CD4-positive, alpha-beta T cell treated with Interleukin-4 for 4 hours (primary cell): ENCODE results near the gene ZNF30.
"Not testable (repeated sequence)": the region's sequence is repeated elsewhere in the genome, so short reads cannot be mapped to it uniquely, and the experiment has no call there.

Experiments used
- DNase-seq: peaks from one replicate; pipeline ENCODE4 v3.0.0-alpha.2; 2020

Gene ZNF30

GRCh38 chr19:34926685-34927375 lies at the start of gene ZNF30:
Gene ZNF30, plus strand, starts transcription at chr19:34926903. Its CDS starts 3,045 bp downstream, at chr19:34929948.
- peak; percentile 81 for DNase-seq

GRCh38 chr19:34879563-34879962 lies 47.1 kb upstream of the ZNF30 start:
- no peak for DNase-seq

GRCh38 chr19:34880034-34880433 lies 46.7 kb upstream of the ZNF30 start:
- no peak for DNase-seq

DNA sequence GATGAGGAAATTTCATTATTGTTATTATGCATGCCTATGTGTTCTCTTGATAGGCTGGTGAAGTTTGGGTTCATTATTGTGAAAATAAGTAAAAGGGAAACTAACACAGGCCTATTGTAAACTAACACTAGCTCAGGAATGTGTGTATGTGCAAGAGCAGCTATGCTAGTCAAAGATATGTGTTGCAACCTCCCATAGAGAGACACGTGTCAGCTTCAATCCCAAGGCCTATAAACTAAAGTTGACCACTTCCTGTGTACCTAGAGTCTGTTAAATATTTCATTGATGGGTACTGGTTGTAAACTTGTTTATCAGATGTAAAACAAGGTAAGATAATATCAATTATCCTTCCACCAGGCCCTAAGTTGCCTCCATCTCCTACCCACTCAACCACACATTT lies 44.7 kb upstream of the ZNF30 start:
- DNase-seq = no peak

DNA sequence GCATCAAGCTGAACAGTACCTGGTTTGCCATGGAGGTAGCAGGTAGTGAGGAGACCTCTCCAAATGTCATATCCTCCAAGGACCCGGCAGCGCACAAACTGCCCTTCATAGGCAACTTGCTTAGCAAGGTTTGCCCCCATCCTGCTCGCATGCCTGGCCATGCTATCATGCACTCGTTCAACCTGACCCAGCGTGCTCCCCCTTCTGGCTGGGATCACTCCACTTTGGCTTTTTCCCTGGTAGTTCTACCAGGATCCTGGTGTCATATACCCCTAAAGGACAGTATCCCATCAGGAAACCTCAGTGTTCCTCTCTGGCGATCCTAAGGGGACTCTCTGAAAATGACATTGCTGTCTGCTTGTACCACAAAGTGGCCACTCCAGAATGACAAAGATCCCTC lies 38.6 kb upstream of the ZNF30 start:
- DNase-seq = no peak

DNA sequence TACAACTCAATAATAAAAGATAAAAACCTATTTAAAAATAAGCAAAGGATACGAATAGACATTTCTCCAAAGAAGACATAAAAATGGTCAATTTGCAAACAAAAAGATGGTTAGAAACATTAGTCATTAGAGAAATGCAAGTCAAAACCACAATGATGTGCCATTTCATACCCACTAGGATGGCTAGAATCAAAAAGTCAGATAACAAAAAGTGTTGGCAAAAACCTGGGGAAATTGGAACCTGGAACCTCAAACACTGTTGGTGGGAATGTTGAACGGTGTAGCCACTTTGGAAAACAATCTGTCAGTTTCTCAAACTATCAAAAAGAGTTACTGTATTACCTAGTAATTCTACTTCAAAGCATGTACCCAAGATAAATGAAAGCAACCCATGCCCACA lies 26.5 kb upstream of the ZNF30 start:
- DNase-seq = no peak

DNA sequence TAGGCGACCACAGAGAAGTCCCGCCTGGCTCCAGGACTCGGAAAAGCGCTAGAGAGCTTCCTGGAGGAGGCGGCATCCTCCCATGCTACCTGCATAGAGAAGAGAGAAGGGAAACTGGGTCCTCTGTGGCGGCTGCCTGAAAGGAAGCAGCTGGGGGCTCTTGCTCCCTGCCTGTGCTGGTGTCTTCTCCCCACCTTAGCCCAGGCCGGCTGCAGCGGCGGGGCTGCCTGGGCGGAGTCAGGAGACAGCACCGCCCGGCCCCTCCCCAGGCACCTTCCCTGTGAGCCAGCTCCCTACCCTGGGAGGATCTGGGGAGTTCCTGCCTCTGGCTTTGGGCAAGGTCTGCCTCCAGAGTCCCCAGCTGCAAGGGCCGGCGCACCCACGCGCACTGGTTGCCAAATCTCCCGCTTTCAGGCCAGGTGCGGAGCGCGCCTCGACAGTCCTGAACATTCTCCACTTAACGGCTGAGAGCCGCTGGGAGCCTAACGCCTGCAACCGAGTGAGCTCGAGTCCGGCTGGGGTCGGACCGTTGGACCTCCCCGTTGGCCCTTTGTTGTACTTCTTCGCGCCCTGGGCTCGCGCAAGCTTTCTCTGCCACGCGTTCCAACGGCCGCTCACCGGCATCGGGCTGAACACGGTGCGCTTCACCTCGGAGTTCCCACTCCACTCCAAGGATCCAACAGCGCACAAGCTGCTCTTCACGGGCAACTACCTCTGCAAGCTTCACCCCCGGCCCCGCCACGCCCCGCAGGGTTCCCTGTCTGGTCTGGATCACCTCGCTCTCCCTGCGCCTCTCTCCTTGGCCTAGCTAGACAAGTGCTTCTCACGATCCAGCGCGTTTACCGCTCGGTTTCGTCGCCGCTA lies 21.8 kb upstream of the ZNF30 start:
- no peak for DNase-seq

GRCh38 chr19:34910770-34911169 lies 15.9 kb upstream of the ZNF30 start:
- no peak for DNase-seq

GRCh38 chr19:34917144-34917543 lies 9.6 kb upstream of the ZNF30 start:
- DNase-seq = not testable (repeated sequence)

GRCh38 chr19:34918190-34918589 lies 8.5 kb upstream of the ZNF30 start:
- no peak for DNase-seq

DNA sequence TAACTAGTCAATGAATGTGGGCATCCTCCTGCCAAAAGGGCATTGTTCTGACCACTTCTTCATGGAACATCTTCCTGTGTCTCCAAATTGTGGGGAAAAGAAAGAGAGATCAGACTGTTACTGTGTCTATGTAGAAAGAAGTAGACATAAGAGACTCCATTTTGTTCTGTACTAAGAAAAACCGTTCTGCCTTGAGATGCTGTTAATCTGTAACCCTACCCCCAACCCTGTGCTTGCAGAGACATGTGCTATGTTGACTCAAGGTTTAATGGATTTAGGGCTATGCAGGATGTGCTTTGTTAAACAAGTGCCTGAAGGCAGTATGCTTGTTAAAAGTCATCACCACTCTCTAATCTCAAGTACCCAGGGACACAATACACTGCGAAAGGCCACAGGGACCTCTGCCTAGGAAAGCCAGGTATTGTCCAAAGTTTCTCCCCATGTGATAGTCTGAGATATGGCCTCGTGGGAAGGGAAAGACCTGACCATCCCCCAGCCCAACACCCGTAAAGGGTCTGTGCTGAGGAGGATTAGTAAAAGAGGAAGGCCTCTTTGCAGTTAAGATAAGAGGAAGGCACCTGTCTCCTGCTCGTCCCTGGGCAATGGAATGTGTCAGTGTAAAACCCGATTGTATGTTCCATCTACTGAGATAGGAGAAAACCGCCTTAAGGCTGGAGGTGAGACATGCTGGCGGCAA lies 6.5 kb upstream of the ZNF30 start:
- not testable (repeated sequence) for DNase-seq

DNA sequence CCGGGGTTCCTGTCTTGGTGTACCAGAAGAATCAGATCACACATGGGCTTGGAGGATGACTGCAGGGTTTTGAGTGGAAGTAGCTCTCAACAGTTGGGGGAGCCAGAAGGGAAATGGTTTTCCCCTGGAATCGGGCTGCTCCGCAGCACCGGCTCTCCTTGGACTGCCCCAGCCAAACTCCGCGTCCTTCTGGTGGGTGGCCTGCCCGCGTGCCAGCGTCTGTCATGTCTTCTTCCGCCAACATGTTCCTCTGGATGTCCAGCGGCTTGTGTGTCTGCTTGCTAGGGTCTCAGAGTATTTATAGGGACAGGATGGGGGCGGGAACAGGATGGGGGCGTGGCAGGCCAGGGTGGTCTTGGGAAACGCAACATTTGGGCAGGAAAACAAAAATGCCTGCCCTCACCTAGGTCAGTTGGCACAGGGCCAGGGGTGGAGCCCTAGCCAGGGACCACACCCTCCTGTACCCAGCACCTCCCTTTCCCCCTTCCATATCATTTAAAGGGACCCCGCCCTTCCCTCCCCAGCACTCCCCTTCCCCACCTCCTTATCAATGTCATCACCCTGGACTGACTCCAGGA lies 1.3 kb upstream of the ZNF30 start:
- no peak for DNase-seq

GRCh38 chr19:34926361-34926684 lies 380 bp upstream of the ZNF30 start:
- DNase-seq = no peak

- DNase-seq = no peak
Measured at GRCh38 chr19:34932494-34932893, 5.8 kb downstream of the ZNF30 start.

GRCh38 chr19:34936184-34936583 lies 9.5 kb downstream of the ZNF30 start:
- no peak for DNase-seq

DNA sequence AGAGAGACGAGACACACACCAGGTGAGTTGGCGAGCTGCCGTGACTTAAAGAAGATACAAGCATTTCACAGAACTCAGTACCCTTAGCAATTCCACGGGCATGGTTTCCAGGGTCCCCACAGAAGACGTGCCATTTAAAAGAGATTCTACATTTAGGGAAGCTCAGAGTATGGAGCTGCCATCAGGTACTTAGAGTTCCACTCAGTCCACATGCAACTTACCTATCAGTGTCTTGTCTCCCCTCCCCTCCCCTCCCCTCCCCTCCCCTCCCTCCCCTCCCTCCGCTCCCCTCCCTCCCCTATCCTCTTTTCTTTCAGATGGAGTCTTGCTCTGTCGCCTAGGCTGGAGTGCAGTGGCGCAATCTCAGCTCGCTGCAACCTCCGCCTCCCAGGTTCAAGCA lies 12.2 kb downstream of the ZNF30 start:
- no peak for DNase-seq

- DNase-seq = no peak
Measured at GRCh38 chr19:34943861-34944573, 17.3 kb downstream of the ZNF30 start.

DNA sequence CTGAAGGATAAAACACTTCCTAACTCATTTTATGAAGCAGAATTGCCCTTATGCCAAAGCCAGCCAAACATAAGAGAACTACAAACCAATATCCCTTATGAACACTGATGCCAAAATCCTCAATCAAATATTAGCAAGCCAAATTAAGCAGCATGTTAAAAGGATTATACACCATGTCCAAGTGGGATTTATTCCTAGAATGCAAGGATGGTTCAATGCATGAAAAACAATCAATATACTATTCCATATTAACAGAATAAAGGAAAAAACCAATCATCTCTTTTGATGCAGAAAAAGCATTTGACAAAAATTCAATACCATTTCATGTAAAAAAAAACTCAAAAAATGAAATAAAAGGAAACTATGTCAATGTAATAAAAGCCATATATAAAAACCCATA lies 26.4 kb downstream of the ZNF30 start:
- DNase-seq = no peak

DNA sequence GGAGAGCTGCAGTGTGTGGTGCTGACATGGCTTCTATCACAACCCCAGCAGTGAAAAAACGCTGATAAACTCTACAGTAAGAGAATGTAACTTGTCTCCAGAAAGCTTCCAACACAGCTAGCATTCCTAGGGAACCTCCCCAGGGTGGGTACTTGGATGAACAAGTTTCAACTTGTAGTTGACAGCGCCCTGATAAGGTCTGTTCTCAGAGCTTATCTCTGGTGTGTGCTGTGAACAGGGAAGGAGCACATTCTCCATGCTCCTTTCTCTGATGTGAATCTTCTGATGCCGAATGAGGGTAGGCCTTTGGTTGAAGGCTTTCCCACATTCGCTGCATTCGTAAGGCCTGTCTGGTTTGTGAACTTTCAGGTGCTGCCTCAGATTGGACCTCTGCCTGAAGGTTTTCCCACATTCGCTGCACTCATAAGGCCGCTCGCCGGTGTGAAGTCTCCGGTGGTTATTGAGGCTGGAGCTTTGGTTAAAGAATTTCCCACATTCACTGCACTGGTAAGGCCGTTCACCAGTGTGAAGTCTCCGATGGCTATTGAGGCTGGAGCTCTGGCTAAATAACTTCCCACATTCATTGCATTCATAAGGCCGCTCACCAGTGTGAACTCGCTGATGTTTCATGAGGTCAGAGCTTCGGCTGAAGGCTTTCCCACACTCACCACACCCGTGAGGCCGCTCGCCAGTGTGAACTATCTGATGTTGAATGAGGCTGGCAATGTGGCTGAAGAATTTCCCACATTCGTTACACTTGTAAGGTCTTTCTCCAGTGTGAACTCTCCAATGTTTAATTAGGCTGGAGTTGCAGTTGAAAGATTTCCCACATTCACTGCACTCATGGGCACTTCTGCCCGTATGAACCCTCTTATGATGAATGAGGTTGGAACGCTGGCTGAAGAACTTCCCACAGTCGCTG lies 31.4 kb downstream of the ZNF30 start:
- no peak for DNase-seq

DNA sequence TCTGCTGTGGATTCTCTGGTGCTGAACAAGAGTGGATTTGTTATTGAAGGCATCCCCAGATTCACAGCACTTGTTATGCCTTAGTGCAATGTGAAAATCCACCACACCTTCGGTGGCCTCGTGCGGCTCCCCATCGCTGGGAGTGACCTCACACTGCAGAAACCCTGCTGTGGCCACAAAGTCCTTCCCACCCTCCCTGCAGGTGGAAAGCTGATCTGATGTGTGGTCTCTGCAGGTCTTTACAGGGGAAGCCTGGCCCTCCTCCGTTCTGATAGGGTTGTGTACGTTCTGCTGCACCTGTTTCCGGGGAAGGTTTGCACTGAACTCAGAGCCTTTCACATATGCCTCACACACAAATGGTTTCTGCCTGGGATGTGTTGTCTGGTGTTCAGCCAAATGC lies 32.3 kb downstream of the ZNF30 start:
- no peak for DNase-seq

DNA sequence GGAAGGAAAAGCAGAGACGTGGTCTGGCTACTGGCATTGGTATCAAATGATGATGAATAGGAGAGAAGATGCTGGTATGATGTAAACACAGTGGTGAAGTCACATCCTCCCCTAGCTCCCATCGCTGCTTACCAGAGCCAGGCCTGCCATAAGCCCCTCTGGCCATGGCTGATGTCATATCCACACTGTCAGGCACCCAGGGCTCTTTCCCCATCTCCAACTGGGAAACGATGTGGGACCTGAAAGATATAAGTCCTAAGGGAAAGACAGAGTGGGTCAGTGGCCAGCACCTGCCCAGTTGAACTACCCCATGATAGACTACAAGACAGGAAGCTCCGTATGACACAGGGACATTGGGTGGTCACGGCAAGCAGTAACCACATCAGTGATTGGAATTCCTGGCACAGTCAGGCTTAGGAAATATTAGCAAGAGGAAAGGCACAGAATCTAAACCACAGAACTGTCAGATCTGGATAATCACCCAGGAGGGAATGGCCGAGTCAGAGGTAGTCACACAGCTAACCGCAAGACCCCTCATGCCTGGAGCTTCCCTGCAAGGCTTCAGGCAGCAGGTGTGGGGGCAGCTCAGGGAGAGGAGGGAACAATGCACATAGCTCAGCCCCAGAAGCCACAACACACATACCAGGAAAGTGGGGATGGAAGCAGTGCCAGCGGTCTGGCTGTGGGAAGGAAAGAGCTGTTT lies 33.6 kb downstream of the ZNF30 start:
- DNase-seq = no peak
